ENCODE measurements around the gene GPNMB. TPM values are rescaled to one million over a fixed set of nuclear protein-coding genes. Genes with fewer than 3 reads are reported as not detected.

GPNMB gene
- total RNA-seq, 6 donors from 2014 or later, result 68.5 to 309 (median 159) TPM

GRCh38 chr7:23260371-23260770 is 13.8 kb downstream of the GPNMB start:
- Histone ChIP-seq H3K27me3 (no peaks in the 10 kb centered on the region), H3K36me3 (no peaks in the 10 kb centered on the region), H3K9me3 (no peaks in the 10 kb centered on the region), H3K27ac (no peak overlapping the region), H3K4me1 (peaks cover 0 to 2% (median 0%) of the 10 kb centered on the region in 4 donors), H3K4me3 (no peak overlapping the region)
- no peak for TF ChIP-seq POLR2AphosphoS5 (IDR thresholded peaks at IDR 0.05)
- DNase-seq (no peak), ATAC-seq (ENCODE audit: low FRiP score in 2 of 2) (no peak)
- 83 to 84% methylated on average over 10 of the region's 10 CpGs for WGBS, 2 donors

- no peaks in the 10 kb centered on the region for H3K27me3 ChIP-seq
- peaks cover 0 to 2% (median 0%) of the 10 kb centered on the region in 4 donors for H3K4me1 ChIP-seq
- ATAC-seq (ENCODE audit: low FRiP score in 2 of 2) (peak; percentile 80 to 90), DNase-seq (peak in 1 of 2 donors; percentile 62)
- WGBS, 2 donors, result 4% methylated on average over 7 of the region's 7 CpGs
- peak; percentile 25 to 82 (median 54) for TF ChIP-seq CTCF (IDR thresholded peaks at IDR 0.05)
- TF ChIP-seq EP300 (IDR thresholded peaks at IDR 0.05), result no peak
- no peak overlapping the region for H3K4me3 ChIP-seq
- H3K9me3 ChIP-seq, result no peaks in the 10 kb centered on the region
- H3K27ac ChIP-seq, result no peak overlapping the region
- H3K36me3 ChIP-seq, result peaks cover 0 to 3% (median 0%) of the 10 kb centered on the region in 4 donors
Observed at GRCh38 chr7:23261843-23262452, 15.4 kb downstream of the GPNMB start.

- Histone ChIP-seq H3K4me1 (peaks cover 0 to 2% (median 0%) of the 10 kb centered on the region in 4 donors), H3K27ac (no peak overlapping the region), H3K9me3 (no peaks in the 10 kb centered on the region), H3K36me3 (peaks cover 0 to 3% (median 0%) of the 10 kb centered on the region in 4 donors), H3K27me3 (no peaks in the 10 kb centered on the region), H3K4me3 (no peak overlapping the region)
- ATAC-seq (ENCODE audit: low FRiP score in 2 of 2), result no peak
- no peak for DNase-seq
- TF ChIP-seq POLR2AphosphoS5 (IDR thresholded peaks at IDR 0.05) (no peak), POLR2A (IDR thresholded peaks at IDR 0.05) (no peak), EP300 (IDR thresholded peaks at IDR 0.05) (no peak), CTCF (IDR thresholded peaks at IDR 0.05) (no peak)
- 68 to 85% methylated on average over 7 of the region's 7 CpGs for WGBS, 2 donors
Observed at GRCh38 chr7:23264916-23265458, 18.4 kb downstream of the GPNMB start.

- ATAC-seq (ENCODE audit: low FRiP score in 2 of 2), result no peak
Observed at GRCh38 chr7:23266918-23267317, 20.3 kb downstream of the GPNMB start.

GRCh38 chr7:23267357-23267756 is 20.8 kb downstream of the GPNMB start:
- no peaks in the 10 kb centered on the region for H3K9me3 ChIP-seq
- no peak for ATAC-seq (ENCODE audit: low FRiP score in 2 of 2)
- no peaks in the 10 kb centered on the region for H3K27me3 ChIP-seq
- no peak overlapping the region for H3K27ac ChIP-seq
- no peak for DNase-seq
- no peaks in the 10 kb centered on the region for H3K4me1 ChIP-seq
- peaks cover 0 to 3% (median 0%) of the 10 kb centered on the region in 4 donors for H3K36me3 ChIP-seq
- TF ChIP-seq EP300 (IDR thresholded peaks at IDR 0.05), result no peak
- no peak for TF ChIP-seq POLR2AphosphoS5 (IDR thresholded peaks at IDR 0.05)
- no peak for TF ChIP-seq CTCF (IDR thresholded peaks at IDR 0.05)
- H3K4me3 ChIP-seq, result no peak overlapping the region
- 87 to 90% methylated on average over 2 of the region's 2 CpGs for WGBS, 2 donors

More at GRCh38 chr7:23266918-23267317, 20.3 kb downstream of the GPNMB start:
- H3K9me3 ChIP-seq, result no peaks in the 10 kb centered on the region
- no peaks in the 10 kb centered on the region for H3K27me3 ChIP-seq
- 89 to 100% methylated on average over 2 of the region's 2 CpGs for WGBS, 2 donors
- H3K27ac ChIP-seq, result no peak overlapping the region
- no peak overlapping the region for H3K4me3 ChIP-seq
- DNase-seq, result no peak
- peaks cover 0 to 1% (median 0%) of the 10 kb centered on the region in 4 donors for H3K4me1 ChIP-seq
- TF ChIP-seq POLR2AphosphoS5 (IDR thresholded peaks at IDR 0.05) (no peak), CTCF (IDR thresholded peaks at IDR 0.05) (no peak), EP300 (IDR thresholded peaks at IDR 0.05) (no peak), POLR2A (IDR thresholded peaks at IDR 0.05) (no peak)
- H3K36me3 ChIP-seq, result peaks cover 0 to 3% (median 0%) of the 10 kb centered on the region in 4 donors
